GM21447 (cell line): ENCODE results near the gene TMEM156.

Experiments
- ATAC-seq: cut with Tn5 transposase; IDR thresholded peaks from one replicate; pipeline ENCODE4 v1.9.1; 2021; ENCODE audit not compliant: unreplicated experiment

Gene TMEM156, protein sequence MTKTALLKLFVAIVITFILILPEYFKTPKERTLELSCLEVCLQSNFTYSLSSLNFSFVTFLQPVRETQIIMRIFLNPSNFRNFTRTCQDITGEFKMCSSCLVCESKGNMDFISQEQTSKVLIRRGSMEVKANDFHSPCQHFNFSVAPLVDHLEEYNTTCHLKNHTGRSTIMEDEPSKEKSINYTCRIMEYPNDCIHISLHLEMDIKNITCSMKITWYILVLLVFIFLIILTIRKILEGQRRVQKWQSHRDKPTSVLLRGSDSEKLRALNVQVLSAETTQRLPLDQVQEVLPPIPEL

DNA sequence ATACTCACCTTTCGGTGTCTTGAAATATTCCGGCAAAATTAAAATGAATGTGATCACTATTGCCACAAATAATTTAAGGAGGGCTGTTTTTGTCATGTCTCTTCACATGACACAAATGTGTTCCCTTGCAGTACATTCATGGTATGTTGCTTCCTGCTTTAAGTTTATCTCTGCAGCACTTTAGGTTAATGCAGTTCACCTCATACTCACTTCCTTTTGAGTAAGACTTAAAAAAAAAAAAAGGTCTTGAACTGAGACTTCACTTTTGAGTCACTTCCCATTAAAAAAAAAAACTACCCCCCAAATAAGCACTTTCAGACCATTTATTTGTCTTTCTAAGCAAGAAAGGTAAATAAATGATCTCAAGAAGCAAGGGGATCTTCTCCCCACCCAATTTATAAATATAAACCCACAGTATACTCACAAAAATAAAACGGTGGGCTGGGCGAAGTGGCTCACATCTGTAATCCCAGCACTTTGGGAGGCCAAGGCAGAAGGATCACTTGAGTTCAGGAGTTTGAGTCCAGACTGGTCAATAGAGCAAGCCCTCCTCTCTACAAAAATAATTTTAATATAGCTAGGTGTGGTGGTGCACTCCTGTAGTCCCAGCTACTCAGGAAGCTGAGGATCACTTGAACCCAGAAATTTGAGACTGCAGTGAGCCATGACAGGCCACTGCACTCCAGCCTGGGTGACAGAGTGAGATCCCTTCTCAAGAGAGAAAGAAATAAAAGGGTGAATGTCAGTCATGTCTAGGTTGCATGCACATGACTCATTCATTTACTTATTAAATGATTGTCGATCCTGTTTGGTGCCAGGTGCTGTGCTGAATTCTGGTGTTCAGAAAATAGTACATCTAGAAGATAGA, at the start of gene TMEM156:
Gene TMEM156, minus strand, starts transcription at position 192 of the 868 bp plus-strand sequence. Its CDS starts 96 bp downstream, at position 96.
- peak; percentile 66 for ATAC-seq

DNA sequence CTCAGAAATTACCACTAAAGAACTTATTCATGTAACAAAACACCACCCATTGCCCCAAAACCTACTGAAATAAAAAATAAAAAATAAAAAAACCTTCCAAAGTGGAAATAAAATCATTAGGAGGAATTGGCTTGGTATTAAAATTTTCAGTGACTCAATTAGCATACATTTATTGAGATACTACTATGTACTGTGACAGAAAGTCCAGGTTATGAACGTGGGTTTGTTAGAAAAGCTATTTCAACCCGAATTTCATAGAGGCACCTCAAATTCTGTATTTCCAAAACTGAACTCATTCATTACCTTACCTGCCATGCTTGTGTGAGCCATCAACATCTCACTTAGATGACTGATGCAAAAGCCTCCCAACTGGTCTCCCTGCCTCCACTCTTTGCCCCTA, 46.6 kb upstream of the TMEM156 start:
- ATAC-seq, result no peak

DNA sequence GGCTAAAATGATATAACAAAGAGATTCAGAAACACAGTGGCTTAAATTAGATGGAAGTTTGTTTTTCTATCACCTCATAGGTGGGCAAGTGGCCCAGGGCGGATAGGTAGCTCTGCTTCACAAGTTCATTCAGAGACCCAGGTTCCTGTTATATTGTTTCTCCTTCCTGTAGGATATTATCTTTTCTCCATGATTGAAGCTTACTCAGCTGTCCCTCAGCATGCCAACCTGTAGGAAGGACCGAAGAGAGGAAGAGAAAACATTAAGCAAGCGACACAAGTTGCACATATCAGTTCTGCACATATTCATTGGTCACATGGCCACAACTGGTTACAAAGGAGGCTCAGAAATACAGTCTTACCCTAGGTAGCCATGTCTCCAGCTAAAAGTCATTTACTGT, 36.7 kb upstream of the TMEM156 start:
- ATAC-seq, result no peak

DNA sequence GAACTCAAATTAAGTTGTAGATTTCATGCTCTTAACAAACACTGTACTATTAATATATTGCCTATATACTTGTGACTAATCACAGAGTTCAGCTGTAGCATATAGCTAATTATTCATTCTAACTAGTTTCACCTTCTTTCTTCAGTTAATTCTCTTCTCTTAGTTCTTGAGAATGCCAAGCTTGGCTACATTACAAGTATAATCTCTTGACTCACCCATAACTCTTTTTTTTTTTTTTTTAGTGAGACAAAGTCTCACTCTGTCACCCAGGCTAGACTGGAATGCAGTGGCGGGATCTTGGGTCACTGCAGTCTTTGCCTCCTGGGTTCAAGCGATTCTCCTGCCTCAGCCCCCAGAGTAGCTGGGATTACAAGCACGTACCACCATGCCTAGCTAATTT, 35.2 kb upstream of the TMEM156 start:
- ATAC-seq, result no peak

DNA sequence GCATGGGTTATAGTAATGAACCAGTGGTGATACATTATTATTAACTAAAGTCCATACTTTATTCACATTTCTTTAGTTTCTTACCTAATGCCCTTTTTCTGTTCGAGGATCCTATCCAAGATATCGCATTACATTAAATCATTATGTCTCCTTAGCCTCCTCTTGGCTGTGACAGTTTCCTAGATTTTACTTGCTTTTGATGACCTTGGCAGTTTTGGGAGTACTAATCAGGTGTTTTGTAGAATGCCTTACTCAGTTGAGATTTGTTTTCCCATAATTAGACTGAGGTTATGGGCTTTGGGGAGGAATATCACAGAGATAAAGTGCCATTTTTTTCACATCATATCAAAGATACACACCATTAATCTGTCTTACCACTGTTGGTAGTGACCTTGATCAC, 34.8 kb upstream of the TMEM156 start:
- ATAC-seq, result no peak

DNA sequence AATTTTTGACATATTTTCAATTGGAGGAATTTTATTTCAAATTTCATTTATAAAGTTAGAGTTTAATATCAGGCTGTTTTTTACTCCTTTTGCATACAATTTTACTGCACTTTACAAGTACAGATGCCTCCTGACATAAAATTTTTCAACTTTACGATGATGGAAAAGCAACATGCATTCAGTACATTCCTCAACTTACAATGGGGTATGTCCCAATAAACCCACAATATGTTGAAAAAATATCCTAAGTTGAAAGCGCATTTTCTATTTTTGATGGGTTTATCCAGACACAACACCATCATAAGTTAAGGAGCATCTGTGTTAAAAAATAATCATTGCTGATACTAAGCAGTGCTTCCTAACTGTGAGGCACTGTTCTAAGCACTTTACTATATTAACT, 34.2 kb upstream of the TMEM156 start:
- no peak for ATAC-seq

DNA sequence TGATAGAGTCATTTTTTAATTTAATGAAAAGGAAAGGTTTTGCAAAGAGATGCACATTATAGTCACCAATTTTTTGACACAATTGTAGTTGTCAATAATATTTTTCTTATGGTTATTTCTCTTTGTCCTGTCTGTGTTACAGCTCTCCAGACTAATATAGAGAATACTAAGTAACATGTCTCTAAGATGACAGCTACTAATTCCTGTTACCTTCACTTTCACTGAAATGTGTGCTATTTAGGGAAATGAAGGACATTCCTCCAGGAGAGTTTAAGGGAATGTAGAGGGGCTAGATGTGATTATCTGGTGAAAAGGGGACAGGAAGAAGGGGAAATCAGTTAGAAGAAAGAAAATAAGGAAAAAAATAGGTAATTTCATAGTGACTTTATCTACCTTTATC, 31.2 kb upstream of the TMEM156 start:
- no peak for ATAC-seq

DNA sequence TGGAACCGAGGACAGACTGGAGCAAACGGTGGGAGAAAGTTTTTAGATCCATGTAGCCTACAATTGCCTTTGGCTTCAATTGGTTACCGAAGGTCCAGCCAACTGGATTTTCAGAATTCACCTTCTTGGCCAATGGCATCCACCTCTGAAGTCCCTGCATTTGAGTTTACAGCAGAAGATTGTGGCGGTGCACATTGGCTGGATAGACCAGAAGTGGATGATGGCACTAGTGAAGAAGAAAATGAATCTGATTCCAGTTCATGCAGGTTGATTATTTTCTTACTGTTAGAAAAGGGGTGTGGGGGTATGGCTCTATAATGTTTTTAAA, 30.5 kb upstream of the TMEM156 start:
- no peak for ATAC-seq

DNA sequence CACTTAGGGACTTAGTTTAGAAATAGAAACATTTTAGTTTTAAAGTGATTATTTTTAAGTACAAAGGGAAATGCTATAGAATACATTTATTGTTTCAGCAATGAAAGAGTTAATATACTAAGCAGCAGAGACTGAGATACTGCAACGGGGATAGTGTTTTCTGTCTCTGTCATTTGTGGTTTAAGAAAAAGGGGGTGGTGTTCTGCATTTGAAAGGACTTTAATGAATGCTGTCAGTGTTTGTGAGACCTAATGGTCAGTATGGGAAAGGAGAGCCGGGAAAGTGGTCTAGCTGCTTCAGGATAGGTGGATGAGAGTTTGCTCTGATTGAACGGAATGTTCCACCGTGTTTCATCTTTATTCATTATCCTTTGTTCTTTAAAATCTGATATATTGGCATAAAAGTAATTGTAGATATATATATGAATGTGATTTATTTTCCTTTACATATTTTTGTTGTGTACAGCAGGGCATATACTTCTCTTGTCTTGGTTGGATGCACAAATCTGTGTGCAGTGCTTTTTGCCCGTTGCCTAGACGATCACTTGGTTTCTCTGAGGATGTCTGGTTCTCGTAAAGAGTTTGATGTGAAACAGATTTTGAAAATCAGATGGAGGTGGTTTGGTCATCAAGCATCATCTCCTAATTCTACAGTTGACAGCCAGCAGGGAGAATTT, 30.0 kb upstream of the TMEM156 start, which contains the start of gene KLHL5:
Gene KLHL5, plus strand, starts transcription at position 139 of the 676 bp plus-strand sequence. Its CDS starts 421 bp downstream, at position 560.
- ATAC-seq, result no peak

DNA sequence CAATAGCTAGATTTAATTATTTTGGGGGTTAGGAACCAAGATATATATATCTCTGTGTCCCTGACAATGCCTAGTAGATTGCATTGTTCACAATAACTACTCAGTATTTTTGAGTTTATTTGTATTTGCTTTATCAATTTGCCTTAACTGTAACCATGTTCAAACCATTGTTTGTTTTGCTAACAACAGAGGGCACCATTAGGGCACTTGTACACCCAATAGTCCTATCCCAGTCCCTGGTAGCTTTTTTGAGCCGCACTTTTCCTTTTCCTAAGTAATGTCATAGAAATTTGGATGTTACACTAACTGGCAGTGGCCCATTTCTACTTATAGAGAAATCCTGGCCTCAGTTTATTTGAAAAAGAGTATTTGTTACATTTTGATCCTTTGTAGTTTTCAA, 29.2 kb upstream of the TMEM156 start:
- no peak for ATAC-seq

DNA sequence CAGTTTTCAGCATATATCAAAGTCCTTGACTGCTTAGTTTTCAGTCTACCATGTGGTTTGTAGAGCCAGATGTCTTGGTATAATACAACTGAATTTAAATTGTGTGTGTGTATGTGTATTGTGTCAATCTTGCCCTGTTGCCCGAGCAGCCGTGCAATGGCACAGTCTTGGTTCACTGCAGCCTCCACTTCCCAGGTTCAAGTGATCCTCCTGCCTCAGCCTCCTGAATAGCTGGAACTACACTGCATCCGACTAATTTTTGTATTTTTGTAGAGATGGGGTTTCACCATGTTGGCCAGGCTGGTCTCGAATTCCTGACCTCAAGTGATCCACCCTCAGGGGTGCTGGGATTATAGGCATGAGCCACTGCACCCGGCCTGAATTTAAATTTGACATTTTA, 23.8 kb upstream of the TMEM156 start:
- no peak for ATAC-seq

DNA sequence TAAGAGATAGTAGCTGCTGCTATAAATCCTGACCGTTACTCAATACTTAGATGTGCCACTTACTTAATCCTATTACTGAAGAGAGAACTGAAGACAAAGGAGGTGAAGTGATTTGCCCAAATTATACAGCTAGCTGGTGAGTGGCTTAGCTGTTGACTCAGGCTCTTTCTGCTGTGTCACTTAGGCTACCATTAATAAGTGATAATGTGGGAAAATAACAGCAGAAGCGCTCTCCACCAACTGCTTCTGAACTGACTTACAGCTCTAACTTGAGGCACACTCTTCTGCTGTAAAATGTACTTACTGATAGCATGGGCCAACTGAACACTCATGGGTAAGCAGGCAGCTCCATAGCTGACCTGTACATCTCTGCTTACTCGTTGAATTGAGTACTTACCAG, 22.3 kb upstream of the TMEM156 start:
- no peak for ATAC-seq

DNA sequence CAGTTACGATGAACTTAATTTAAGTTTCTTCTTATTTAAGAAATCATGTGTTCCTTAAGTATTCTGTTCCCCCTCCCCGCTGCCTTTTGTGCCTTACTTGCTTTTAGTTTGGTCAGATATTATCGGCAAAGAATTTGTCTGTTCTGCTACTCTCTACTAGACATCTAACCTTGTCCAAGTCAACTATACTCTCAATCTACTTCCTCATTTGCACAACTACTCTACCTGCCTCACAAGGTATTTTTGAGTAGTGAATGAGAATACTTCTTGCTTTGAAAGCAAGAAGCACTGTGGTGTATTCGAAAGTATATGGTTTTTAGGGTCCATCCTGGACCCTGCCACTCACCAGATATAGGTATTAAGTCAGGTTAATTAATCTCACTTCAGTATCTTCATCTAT, 21.8 kb upstream of the TMEM156 start:
- no peak for ATAC-seq

DNA sequence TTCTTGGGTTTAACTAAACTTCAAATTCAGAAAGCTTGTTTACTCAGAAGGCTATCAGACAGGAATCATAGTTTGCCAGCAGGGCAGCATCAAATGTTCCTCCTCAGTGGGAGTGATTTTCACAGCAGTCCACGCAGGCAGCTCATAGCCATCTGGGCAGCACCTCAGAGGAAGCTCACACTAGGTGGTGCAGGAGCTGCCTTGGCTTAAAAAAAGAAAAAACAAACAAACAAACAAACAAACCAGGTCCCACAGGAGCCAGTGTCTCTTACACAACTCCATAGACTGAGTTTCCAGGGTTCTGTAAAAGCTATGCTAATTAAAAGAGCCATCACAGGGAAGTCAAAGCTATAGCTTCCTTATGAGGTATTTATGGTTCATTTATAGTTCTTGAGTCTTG, 19.3 kb upstream of the TMEM156 start:
- ATAC-seq, result no peak

DNA sequence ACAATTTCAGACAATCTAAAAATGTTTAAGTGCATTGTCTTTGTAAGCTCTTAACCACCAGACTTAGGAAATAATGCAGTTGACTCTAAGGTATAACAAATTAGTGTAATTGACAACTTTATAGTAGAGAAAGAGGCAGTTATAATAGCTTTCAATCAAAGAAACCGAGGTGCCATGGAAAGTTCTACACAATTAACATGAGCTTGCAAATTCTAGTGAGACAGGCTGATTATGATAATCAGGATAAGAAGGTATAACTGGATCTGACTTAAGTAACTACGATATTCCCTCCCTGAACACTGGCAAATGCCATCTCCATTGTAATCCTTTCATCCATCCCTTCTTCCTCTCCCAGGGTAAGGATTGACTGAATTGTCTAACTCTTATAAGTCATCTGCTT, 18.4 kb upstream of the TMEM156 start:
- no peak for ATAC-seq

DNA sequence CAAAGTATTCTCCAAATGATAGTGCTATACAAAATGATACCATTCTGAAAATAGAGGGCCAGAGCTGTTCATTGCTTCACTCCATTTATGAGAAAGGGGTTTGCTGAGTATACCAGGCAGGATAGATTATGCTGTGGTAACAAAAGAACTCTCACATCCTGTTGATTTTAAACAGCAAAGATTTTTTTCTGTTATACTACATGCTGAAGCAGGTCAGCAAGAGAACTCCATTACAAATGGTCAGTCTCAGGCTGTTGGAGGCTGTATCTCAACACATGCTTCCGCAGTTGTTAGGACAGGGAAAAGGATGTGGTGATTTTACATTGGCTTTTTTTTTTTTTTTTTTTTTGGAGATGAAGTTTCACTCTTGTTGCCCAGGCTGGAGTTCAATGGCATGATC, 16.1 kb upstream of the TMEM156 start:
- ATAC-seq, result no peak

DNA sequence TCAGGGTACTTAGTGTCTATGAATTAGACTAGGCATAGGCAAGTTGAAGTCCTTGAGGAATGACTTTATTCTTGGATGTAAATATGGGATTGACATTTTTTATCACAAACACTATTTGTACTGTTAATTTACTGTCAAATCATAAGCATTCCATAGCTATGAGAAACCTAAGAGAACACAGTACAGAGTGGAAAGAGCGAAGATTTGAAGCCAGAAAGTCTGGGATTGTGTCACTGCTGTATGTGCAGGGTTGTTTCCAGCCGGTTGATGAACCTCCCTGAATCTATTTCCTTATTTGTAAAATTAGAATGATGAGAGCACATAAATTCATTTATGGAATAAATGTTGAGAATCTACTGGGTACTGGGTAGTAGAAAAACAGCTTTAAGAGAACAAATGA, 15.5 kb upstream of the TMEM156 start:
- ATAC-seq, result no peak

DNA sequence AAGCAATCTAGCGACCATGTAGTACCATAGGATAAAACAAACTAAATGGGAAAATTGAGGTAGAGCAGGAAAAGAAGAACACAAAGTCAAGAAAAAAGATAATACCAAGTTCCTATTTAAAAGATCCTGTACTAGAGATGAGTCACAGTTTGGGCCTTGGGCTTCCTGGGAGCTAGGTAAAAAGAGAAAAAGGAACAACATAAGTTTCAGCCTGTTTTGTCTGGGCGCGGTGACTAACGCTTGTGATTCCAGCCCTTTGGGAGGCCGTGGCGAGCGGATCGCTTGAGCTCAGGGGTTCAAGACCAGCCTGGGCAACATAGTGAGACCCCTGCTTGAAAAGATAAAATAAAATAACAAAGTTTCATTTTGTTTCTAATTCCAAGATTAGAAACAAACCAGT, 14.0 kb upstream of the TMEM156 start:
- ATAC-seq, result no peak

DNA sequence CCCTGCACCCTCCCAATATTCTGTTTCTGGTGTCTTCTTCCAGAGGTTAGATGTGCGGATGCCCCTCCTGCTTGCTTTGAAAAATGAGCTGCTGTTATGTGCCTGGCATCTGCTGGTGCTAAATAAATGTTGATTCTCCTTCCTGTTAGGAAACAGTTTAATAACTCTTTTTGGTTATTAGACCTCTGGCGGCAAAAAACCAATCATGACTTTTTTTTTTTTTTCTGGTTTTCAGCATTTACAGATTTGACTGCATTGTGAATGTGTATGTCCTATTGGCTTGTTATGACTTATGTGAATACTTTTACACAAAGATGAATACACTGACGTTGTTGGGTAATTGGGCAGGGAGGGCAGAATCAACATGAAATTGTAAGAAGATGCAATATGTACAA, 13.6 kb upstream of the TMEM156 start:
- ATAC-seq, result no peak

DNA sequence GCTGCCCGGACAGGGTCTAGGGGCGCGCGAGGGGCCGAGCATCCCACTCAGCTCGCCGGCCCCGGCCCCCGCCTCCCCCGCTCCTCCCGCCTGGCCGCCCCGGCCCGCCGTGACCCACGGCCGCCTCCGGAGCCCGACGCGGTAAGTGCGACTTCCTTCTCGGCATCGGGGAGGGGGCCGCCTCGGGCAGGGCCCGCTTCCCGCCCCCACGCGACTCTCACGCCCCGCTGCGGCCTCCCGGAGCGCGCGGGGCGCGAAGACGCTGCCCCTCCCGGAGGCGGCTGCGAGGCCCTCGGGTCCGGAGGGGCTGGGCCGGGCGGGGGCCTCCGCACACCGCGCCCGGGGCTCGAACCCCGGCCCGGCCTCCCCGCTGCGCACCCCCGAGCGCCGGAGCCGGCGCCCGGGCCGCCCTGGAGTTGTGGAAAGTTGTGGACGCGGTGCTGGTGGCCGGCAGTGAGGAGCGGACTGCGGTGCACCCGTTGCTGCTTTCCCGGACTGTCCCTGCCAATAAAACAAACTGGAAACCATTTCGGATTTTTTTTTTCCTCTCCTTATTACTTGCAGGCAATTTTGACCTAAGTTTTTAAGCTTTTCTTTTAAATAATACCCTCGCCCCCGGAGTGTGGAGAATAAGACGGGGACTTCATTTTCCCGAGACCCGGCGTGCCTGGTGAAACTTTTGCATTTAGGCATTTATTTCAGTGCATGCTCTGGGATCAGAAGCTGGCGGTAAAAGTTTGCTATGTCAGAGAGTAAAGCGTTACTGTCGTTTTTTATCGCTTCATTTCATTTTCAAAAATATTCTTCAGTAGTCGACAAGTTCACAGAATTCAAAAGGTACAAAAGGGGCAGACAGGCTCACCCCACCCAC, 13.0 kb upstream of the TMEM156 start:
- peak; percentile 25 for ATAC-seq

DNA sequence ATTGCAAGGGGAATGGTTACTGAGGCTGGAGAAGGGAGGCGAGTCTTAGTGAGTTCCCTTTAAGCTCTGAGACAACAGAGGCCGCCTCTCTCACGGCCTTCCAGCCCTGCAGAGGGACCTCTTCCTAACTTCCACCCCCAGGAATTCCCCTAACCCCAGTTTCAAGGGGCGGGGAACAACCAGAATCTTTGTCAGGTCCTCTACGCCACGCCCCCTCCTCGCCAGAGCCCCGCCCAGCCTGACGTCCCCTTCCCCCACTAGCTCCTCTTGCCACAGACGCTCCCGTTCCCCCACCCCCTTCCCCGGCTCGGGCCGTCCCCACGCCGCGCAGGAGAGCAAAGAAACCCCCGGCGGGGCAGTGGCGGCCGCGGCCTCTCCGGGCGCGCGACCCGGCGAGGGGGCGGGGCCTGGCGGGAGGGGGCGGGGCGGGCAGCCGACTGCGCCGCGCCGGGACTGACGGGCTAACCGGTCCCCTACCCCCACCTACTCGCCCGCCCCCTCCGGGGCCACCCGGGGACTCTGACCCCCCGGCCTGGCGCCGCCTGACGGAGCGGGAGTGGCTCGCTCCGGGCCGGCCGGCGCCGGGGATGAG, 12.3 kb upstream of the TMEM156 start:
- peak; percentile 64 for ATAC-seq
